Smooth muscle cell (in vitro differentiated cells): ENCODE measurements around the gene PRKCG. TPM values are rescaled to one million over a fixed set of nuclear protein-coding genes. Genes with fewer than 3 reads are reported as not detected.

ENCODE experiments used
- DNase-seq: peaks from one replicate; lab custom pipeline; 2025; ENCODE audit not compliant: unreplicated experiment; lab: John Stamatoyannopoulos, UW
- H2AFZ ChIP-seq: fragments of 200-600 bp; sonication (generic); 2 replicates; pipeline ENCODE4 v1.6.0; 2016; ENCODE audit warnings: antibody characterized with exemption, low read depth, mild to moderate bottlenecking
- H3F3A ChIP-seq: fragments of 200-600 bp; sonication (generic); 2 replicates; pipeline ENCODE4 v1.6.0; 2017; ENCODE audit warnings: antibody characterized with exemption, low read depth
- H3K27ac ChIP-seq: fragments of 200-600 bp; sonication (generic); 2 replicates; pipeline ENCODE4 v1.5.1; 2016; ENCODE audit warnings: low read depth, mild to moderate bottlenecking
- H3K27me3 ChIP-seq: fragments of 200-600 bp; sonication (generic); 2 replicates; pipeline ENCODE4 v1.6.1; 2016; ENCODE audit warnings: low read depth, mild to moderate bottlenecking
- H3K36me3 ChIP-seq: fragments of 200-600 bp; sonication (generic); 2 replicates; pipeline ENCODE4 v1.5.1; 2016; ENCODE audit warnings: low read depth
- H3K4me1 ChIP-seq: fragments of 200-600 bp; sonication (generic); 2 replicates; pipeline ENCODE4 v1.5.1; 2016; ENCODE audit warnings: low read depth
- H3K4me2 ChIP-seq: fragments of 200-600 bp; sonication (generic); 2 replicates; pipeline ENCODE4 v1.6.0; 2016; ENCODE audit warnings: mild to moderate bottlenecking
- H3K4me3 ChIP-seq: fragments of 200-600 bp; sonication (generic); 2 replicates; pipeline ENCODE4 v1.5.1; 2016; ENCODE audit warnings: mild to moderate bottlenecking
- H3K79me2 ChIP-seq: fragments of 200-600 bp; sonication (generic); 2 replicates; pipeline ENCODE4 v1.6.0; 2016; ENCODE audit warnings: low read depth, mild to moderate bottlenecking
- H3K9ac ChIP-seq: fragments of 200-600 bp; sonication (generic); 2 replicates; pipeline ENCODE4 v1.6.0; 2016; ENCODE audit warnings: low read depth
- H3K9me3 ChIP-seq: fragments of 200-600 bp; sonication (generic); replicated peaks from 2 replicates; pipeline ENCODE4 v1.5.1; 2016; ENCODE audit warnings: low read depth
- H4K20me1 ChIP-seq: fragments of 200-600 bp; sonication (generic); 2 replicates; pipeline ENCODE4 v1.6.0; 2016; ENCODE audit warnings: low read depth
- CTCF ChIP-seq: fragments of 200-600 bp; sonication (generic); IDR thresholded peaks from 2 replicates; pipeline ENCODE4 v1.5.1; 2017; ENCODE audit warnings: borderline replicate concordance, mild to moderate bottlenecking, antibody characterized with exemption; ENCODE audit not compliant: insufficient read depth, poor library complexity, severe bottlenecking
- WGBS: methylation state at CpG from one replicate; pipeline ENCODE4 v1.1.7; 2016; ENCODE audit warnings: low lambda C conversion rate; 5-methylcytosine and 5-hydroxymethylcytosine counted together
- polyA plus RNA-seq: library from polyadenylated mRNA; unstranded; fragments of >200 nt; fragmentation: Nextera tagmentation; extraction: Ambion mirVana; gene quantifications from 2 replicates; pipeline ENCODE4 v1.2.1, GENCODE V29; 2016
- total RNA-seq: library from RNA; depleted of rRNA; stranded (reverse); fragments of >200 nt; gene quantifications from 2 replicates; pipeline ENCODE4 v1.2.3, GENCODE V29; 2014

The PRKCG gene
- total and polyA plus RNA-seq, 2 experiments from 2014 or later = 0.51 TPM; not detected in 1

- Histone ChIP-seq H3K27ac (no peak overlapping the region), H3F3A (peaks cover 4% of the 10 kb centered on the region), H3K4me2 (no peak overlapping the region), H3K27me3 (peaks cover 59% of the 10 kb centered on the region), H4K20me1 (no peaks in the 10 kb centered on the region), H3K4me1 (peaks cover 6% of the 10 kb centered on the region), H3K9me3 (no peaks in the 10 kb centered on the region), H3K9ac (no peak overlapping the region), H2AFZ (no peak overlapping the region), H3K4me3 (no peak overlapping the region), H3K79me2 (no peaks in the 10 kb centered on the region), H3K36me3 (no peaks in the 10 kb centered on the region)
- no peak for DNase-seq
- WGBS = 69% methylated on average over 12 of the region's 12 CpGs
- no peak for TF ChIP-seq CTCF
These were observed 2.3 kb downstream of the PRKCG start for GRCh38 chr19:53884256-53884655.

- no peak overlapping the region for H3K27ac ChIP-seq
- peaks cover 4% of the 10 kb centered on the region for H3F3A ChIP-seq
- 92% methylated on average over 10 of the region's 10 CpGs for WGBS
- H3K9me3 ChIP-seq = no peaks in the 10 kb centered on the region
- H2AFZ ChIP-seq = no peak overlapping the region
- peaks cover 57% of the 10 kb centered on the region for H3K27me3 ChIP-seq
- H3K9ac ChIP-seq = no peak overlapping the region
- no peak overlapping the region for H3K4me2 ChIP-seq
- H3K36me3 ChIP-seq = no peaks in the 10 kb centered on the region
- H4K20me1 ChIP-seq = no peaks in the 10 kb centered on the region
- no peak overlapping the region for H3K4me3 ChIP-seq
- no peak for TF ChIP-seq CTCF
- H3K79me2 ChIP-seq = no peaks in the 10 kb centered on the region
- DNase-seq = no peak
- peaks cover 6% of the 10 kb centered on the region for H3K4me1 ChIP-seq
These were observed 3.0 kb downstream of the PRKCG start for GRCh38 chr19:53885036-53885435.

- H3K9me3 ChIP-seq = no peaks in the 10 kb centered on the region
- 77% methylated on average over 22 of the region's 23 CpGs for WGBS
- H3K79me2 ChIP-seq = no peaks in the 10 kb centered on the region
- H4K20me1 ChIP-seq = no peaks in the 10 kb centered on the region
- TF ChIP-seq CTCF = no peak
- no peak for DNase-seq
- peaks cover 5% of the 10 kb centered on the region for H3K27me3 ChIP-seq
- no peak overlapping the region for H2AFZ ChIP-seq
- H3K4me3 ChIP-seq = no peak overlapping the region
- H3K36me3 ChIP-seq = no peaks in the 10 kb centered on the region
- H3K27ac ChIP-seq = no peak overlapping the region
- no peak overlapping the region for H3K9ac ChIP-seq
- no peak overlapping the region for H3K4me2 ChIP-seq
- no peaks in the 10 kb centered on the region for H3F3A ChIP-seq
- no peaks in the 10 kb centered on the region for H3K4me1 ChIP-seq
These were observed 10.4 kb downstream of the PRKCG start for GRCh38 chr19:53892301-53892980.

GRCh38 chr19:53892981-53893325 is 11.0 kb downstream of the PRKCG start:
- no peaks in the 10 kb centered on the region for H3K36me3 ChIP-seq
- no peaks in the 10 kb centered on the region for H3K4me1 ChIP-seq
- H3F3A ChIP-seq = no peaks in the 10 kb centered on the region
- no peaks in the 10 kb centered on the region for H4K20me1 ChIP-seq
- no peak for TF ChIP-seq CTCF
- no peak overlapping the region for H2AFZ ChIP-seq
- H3K9ac ChIP-seq = no peak overlapping the region
- no peaks in the 10 kb centered on the region for H3K79me2 ChIP-seq
- H3K27me3 ChIP-seq = peaks cover 10% of the 10 kb centered on the region
- no peak overlapping the region for H3K4me3 ChIP-seq
- H3K27ac ChIP-seq = no peak overlapping the region
- 83% methylated on average over 8 of the region's 8 CpGs for WGBS
- no peak overlapping the region for H3K4me2 ChIP-seq
- H3K9me3 ChIP-seq = no peaks in the 10 kb centered on the region
- DNase-seq = no peak
